M059J (cell line): ENCODE data around the gene POU3F3. TPM values are rescaled to one million over a fixed set of nuclear protein-coding genes. Genes with fewer than 3 reads are reported as not detected.

ENCODE experiments used
- DNase-seq: peaks from one replicate; pipeline ENCODE4 v3.0.0-alpha.2; 2012; ENCODE audit warnings: low read depth
- total RNA-seq: library from RNA; depleted of rRNA; stranded (reverse); fragments of >200 nt; shearing (Covaris generic); gene quantifications from 2 replicates; pipeline ENCODE4 v1.2.3, GENCODE V29; 2014

The POU3F3 gene
- total RNA-seq, 1 experiment from 2014 or later = 1.0 TPM

GRCh38 chr2:104860451-104860790, 6.5 kb downstream of the POU3F3 start:
- no peak for DNase-seq

GRCh38 chr2:104861351-104862057, 7.6 kb downstream of the POU3F3 start:
- no peak for DNase-seq

- no peak for DNase-seq
Measured at GRCh38 chr2:104862058-104862941, 8.4 kb downstream of the POU3F3 start.

DNA sequence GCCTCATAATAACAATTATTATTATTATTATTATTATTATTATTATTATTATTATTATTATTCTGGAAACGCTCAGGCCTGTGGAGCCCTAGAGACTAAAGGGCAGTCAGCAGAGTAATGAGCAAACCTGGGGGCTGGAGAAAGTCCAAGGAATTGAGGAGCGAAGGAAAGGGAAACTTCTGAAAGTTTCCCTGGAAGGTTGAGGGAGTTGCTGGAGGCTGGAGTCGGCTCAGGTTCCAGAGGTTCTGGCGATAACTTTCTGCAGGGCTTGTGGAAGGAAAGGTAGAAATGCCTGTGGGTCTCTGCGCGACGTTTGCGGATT, 9.2 kb downstream of the POU3F3 start:
- DNase-seq = no peak

GRCh38 chr2:104863468-104864279, 9.8 kb downstream of the POU3F3 start:
- no peak for DNase-seq

GRCh38 chr2:104864280-104865095, 10.6 kb downstream of the POU3F3 start:
- DNase-seq = no peak

GRCh38 chr2:104865096-104865470, 11.2 kb downstream of the POU3F3 start:
- no peak for DNase-seq

DNA sequence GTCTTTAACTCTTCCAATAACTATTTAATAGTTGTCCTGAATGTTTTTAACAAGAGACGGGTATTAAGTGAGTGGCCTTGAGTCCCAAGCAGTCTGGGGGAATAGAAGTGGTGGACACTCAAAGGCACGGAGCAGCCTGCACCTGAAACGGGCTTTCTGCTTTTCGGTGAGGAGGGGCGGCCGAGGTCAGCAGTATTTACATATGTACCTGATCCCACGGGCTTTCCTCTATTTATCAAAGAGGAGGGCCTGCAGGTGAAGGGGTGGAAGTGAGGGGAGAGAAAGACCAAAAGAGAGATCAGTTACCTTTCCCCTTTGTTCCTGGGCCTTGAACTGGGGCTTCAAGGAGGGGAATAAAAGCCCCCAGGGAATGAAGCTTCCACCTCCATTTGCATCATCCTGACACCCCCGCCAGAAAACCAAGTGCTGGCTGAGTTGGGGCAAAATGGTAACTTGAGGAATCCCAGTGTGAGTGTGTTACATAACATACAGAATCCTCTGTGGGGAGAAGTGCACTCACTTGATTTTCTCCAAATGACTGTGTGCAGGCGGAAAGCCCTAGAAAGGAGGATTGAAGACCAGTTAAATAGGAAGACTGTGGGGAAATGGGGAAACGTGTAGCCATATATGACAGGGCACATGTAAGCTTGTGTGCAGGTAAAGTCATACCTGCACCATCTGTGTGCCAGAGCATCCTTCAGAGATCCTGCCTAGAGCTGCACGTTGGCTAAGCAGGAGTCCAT, 12.4 kb downstream of the POU3F3 start:
- DNase-seq = no peak

DNA sequence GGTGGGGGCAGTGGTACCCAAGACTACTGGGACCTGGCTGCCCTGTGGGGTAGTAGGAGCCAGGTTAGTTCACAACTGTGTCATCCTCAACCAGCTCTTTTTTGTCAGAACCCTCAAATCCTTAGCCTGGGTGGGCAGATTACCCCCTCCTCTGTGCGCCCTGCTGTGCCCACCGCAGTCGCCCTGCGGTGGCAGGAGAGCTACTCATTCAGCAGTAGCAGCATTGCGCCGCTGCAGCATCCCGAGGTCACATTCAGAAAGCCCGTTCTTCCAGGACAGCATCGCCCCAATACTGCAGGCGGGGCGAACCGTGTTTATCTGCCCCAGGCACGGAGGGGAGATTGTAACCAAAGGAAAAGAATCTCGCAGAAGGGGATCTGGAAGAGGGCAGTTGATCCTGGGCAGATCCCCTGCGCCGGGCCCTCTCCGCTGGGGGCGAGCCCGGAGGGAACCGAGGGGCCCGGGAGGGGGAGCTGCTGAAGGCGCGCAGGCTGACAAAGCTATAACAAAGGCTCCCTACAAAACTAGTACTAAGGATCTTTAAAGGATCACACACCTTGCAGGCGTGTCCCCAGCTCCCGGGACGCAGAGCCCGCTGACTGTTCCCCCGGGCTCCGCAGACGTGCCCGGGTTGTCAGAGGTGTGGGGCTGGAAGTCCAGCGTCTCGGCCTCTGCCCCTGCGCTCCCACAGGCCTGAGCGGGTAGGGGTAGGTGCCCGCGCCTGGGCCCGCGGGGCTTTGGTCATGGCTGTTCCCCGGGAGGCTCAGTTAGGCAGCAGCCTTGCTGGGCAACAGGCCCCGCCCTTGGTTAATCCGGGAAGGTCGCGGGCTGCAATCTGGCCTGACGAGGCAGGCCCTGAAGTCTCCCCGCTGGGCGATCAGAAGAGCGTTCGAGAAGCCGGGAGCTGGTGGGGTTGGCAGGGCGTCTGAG, 13.2 kb downstream of the POU3F3 start:
- DNase-seq = no peak

DNA sequence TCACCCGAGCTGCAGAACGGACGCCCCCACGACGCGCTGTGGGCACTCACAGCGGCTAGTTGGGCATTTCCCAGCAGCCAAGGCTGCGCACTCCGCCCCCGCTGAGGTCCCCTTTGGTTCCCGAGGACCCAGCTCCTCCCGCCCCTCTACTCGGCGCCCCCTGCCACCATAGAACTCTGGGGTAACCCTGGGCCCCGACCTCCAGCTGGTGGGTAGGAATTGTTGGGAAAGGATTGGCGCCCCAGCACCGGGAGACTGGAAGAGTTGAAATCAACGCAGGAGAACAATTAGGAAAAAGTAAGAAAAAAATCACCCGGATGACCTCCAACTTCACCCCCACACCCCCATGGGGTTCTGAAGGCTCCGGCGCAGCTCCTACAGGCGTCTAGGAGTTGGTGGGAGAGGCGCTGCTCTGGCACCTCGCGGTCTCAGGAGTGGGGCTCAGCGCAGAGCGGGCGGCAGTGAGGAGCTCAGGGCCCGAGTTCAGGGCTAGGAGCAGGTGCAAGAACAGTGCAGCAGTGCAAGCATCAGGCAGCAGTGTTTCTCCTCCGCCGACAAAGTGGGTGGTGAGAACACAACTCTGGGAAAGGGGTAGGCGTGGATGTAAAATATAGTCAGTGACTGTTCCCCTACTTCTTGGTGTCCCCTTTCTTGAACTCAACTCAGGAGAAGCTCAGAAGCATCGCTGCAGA, 14.0 kb downstream of the POU3F3 start:
- DNase-seq = no peak

DNA sequence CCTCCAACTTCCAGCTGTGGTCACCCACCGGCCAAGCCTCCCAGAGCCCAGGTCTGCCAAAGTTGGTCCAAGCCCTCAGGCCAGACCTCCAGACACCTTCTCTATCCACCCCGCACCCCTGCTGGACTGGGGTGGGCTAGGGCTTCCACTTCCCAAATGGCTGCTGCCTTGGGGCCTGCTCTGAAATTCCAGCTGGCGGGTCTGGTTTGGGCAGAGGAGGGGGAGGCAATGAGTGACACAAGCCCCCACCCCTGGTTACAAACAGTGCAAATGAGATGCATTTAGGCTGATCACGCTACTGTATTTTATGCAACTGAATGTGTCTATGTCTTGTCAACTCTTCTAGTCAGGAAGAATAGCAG, 14.6 kb downstream of the POU3F3 start:
- DNase-seq = no peak

DNA sequence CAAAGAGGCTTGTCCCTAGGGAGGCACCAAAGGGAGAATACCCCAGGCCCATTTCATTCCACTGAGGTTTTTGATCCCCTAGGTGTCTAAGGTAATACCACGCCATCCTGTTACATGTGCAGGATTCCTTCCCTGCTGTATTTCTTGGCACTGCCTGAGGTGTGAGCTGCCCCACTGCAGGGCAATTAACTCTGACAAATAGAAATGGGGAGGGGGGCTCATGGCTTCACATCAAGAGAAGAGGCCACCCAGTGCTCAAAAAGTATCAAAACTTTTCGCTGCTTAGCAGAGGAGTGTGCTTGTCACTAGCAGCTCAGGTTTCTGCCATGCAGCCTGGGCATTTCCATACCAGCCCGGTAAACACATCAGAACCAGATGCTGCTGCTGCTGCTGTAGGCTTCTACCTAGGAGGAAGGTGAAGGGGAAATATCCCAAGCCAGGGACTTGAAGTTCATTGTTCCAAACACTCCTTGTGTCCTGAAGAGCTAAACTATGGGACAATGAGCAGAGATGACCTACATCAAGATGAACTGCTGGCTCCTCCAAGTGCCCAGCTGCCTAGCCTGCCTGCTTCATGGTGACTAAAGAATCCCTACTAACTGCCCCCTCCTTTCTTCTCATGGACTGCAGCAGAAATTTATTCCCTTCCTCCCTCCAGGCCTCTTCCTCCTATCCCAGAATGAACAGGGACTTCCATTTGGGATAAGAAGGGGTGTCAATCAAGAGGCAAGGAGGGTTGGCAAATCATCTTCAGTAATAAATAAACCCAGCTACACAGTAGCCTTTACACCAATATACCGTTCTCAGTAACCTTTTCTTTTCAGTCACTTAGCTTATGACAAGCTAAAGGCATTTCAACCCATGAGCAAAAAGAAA, 16.4 kb downstream of the POU3F3 start:
- no peak for DNase-seq

- DNase-seq = no peak
Measured at GRCh38 chr2:104871649-104871971, 17.7 kb downstream of the POU3F3 start.

- no peak for DNase-seq
Measured at GRCh38 chr2:104871972-104872865, 18.3 kb downstream of the POU3F3 start.

- DNase-seq = peak; percentile 61
Measured at GRCh38 chr2:104872866-104873688, 19.2 kb downstream of the POU3F3 start.

- no peak for DNase-seq
Measured at GRCh38 chr2:104873689-104874054, 19.8 kb downstream of the POU3F3 start.

GRCh38 chr2:104874230-104874629, 20.3 kb downstream of the POU3F3 start:
- no peak for DNase-seq
